PC-9 (cell line): ENCODE results near the gene CPS1.

Experiments
- EZH2 ChIP-seq: fragments of 200-600 bp; sonication (generic); IDR thresholded peaks from 2 replicates; pipeline ENCODE4 v1.8.0; 2017; ENCODE audit warnings: antibody characterized with exemption, low read depth
- TF ChIP-seq, protein P1 (sequence below): fragments of 200-600 bp; sonication (generic); conservative IDR thresholded peaks from 2 replicates; pipeline ENCODE4 v1.6.1; 2017; ENCODE audit warnings: mixed run types, antibody characterized with exemption, mild to moderate bottlenecking, moderate library complexity

GRCh38 chr2:210541290-210541902, 15.0 kb upstream of the CPS1 start:
- TF ChIP-seq, protein P1, sequence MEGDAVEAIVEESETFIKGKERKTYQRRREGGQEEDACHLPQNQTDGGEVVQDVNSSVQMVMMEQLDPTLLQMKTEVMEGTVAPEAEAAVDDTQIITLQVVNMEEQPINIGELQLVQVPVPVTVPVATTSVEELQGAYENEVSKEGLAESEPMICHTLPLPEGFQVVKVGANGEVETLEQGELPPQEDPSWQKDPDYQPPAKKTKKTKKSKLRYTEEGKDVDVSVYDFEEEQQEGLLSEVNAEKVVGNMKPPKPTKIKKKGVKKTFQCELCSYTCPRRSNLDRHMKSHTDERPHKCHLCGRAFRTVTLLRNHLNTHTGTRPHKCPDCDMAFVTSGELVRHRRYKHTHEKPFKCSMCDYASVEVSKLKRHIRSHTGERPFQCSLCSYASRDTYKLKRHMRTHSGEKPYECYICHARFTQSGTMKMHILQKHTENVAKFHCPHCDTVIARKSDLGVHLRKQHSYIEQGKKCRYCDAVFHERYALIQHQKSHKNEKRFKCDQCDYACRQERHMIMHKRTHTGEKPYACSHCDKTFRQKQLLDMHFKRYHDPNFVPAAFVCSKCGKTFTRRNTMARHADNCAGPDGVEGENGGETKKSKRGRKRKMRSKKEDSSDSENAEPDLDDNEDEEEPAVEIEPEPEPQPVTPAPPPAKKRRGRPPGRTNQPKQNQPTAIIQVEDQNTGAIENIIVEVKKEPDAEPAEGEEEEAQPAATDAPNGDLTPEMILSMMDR: no peak
- no peak for TF ChIP-seq EZH2
